A673 (cell line): ENCODE results near the gene PRAMEF15.
"Not testable (repeated sequence)": the region's sequence is repeated elsewhere in the genome, so short reads cannot be mapped to it uniquely, and the experiment has no call there.

ENCODE experiments used
- EZH2 ChIP-seq: fragments of 200-600 bp; sonication (generic); IDR thresholded peaks from 2 replicates; pipeline ENCODE4 v1.6.1; 2017; ENCODE audit warnings: borderline replicate concordance, low read depth, mild to moderate bottlenecking, mixed read lengths, antibody characterized with exemption, low read length; ENCODE audit not compliant: poor library complexity, severe bottlenecking
- TF ChIP-seq, protein P1 (sequence below): fragments of 300-800, 200-600 bp; sonication (generic); conservative IDR thresholded peaks from 2 replicates; pipeline ENCODE4 v1.5.1; 2017; ENCODE audit warnings: low read depth, mild to moderate bottlenecking, antibody characterized with exemption, low read length, moderate library complexity, mixed read lengths

- TF ChIP-seq, protein P1, sequence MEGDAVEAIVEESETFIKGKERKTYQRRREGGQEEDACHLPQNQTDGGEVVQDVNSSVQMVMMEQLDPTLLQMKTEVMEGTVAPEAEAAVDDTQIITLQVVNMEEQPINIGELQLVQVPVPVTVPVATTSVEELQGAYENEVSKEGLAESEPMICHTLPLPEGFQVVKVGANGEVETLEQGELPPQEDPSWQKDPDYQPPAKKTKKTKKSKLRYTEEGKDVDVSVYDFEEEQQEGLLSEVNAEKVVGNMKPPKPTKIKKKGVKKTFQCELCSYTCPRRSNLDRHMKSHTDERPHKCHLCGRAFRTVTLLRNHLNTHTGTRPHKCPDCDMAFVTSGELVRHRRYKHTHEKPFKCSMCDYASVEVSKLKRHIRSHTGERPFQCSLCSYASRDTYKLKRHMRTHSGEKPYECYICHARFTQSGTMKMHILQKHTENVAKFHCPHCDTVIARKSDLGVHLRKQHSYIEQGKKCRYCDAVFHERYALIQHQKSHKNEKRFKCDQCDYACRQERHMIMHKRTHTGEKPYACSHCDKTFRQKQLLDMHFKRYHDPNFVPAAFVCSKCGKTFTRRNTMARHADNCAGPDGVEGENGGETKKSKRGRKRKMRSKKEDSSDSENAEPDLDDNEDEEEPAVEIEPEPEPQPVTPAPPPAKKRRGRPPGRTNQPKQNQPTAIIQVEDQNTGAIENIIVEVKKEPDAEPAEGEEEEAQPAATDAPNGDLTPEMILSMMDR: not testable (repeated sequence)
- TF ChIP-seq EZH2: not testable (repeated sequence)
These were observed 35.8 kb upstream of the PRAMEF15 start for GRCh38 chr1:13279617-13280016.
